ENCODE data around the gene MYO1B.

Gene MYO1B

DNA sequence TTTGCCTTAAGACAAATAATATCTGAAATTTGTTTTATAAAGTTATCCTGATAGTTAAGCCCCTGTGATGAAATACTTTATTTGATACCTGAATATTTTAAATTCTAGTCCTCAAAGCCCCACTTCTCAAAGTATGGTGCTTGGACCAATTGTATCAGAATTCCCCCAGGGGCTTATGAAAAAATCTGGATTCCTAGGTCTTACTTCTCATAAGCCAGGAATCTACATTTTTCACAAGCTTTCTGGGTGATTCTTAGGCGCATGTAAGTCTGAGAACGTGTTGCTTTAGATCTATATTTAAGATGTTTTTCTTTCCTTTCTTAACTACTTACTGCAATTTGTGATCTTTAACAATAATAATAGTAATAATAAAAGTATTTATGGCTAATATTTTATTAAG is 53.1 kb downstream of the MYO1B start:
- DNase-seq (ENCODE audit: low read depth in 2 of 2) = no peak

DNA sequence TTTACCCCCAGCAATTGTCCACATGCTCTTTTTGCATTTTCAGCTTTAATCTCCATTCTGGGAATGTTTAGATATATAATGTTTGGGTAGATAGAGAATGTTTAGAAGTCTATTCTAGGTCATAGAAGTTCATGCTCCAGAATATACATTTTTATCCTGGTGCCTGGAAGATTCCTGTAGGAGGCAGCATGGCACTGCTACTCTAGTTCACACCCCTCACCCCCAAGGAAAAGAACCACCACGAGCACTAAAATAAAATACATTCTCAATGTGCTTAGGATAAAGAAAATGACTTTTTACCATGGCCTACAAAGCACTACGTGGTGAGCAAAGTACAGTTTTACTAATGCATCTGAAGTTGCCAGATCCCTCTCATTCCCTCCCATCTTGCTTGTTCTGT is 53.8 kb downstream of the MYO1B start:
- DNase-seq (ENCODE audit: low read depth in 2 of 2) = no peak

- DNase-seq (ENCODE audit: low read depth in 2 of 2) = no peak
Observed at GRCh38 chr2:191299866-191300265, 54.7 kb downstream of the MYO1B start.

GRCh38 chr2:191301971-191302370 is 56.8 kb downstream of the MYO1B start:
- DNase-seq (ENCODE audit: low read depth in 2 of 2) = no peak

- DNase-seq (ENCODE audit: low read depth in 2 of 2) = no peak
Observed at GRCh38 chr2:191302459-191303139, 57.4 kb downstream of the MYO1B start.

DNA sequence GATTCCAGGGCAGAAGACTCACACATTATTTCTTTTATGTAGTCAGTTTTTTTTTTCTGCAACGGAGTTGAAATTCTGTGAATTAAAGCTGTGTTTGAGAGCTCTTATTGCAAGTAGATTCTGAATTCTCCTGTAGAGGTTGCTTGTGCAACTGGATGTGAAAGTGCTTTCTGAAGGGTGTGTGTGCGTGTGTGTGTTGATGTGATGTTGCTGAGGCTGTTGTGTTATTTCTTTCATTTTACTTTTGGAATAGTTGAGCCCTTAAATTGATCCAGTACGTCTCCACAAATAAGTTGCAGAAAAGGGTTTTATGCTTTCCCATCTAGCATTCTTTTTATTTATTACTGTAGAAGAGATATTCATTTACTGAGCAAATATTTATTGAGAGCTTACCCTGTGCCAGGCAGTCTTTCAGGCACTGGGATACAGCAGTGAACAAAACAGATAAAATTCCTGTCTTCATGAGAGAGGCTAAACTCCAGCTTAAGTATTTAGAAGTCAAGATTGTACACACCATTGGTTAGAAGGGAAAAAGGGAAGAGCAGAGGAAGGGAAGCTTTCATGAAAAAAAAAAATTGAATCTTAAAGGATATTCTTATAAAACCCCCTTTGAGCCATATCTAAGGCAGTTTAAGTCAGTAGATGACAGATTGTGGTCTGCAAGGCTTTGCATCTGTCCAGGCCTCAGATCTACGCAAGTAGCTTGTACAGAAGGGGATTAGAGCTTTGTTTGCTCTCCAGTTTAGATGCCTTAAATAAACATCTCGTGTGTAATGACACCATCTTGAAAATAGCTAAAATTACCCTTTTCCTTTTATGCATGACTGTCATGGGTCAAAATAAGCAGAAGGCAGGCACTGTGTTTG is 58.2 kb downstream of the MYO1B start:
- no peak for DNase-seq (ENCODE audit: low read depth in 2 of 2)

- DNase-seq (ENCODE audit: low read depth in 2 of 2) = no peak
Observed at GRCh38 chr2:191304939-191305875, 60.0 kb downstream of the MYO1B start.

DNA sequence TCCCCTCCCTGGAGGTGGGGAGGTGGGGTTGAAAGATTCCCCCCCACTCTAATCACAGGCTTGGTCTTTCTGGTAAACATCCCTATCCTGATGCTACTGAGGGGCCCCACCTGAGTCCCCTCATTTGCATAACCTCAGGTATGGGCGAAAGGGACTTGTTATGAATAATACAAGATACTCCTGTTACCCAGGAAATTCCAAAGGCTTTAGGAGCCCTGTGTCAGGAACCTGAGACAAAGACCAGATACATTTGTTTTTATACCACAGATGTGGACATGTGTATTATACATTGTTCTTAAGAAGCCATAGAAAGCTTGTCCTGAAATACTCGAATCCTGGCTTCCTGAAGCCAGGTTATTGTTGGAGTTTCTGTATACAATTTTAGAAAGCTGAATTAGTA is 62.8 kb downstream of the MYO1B start:
- no peak for DNase-seq (ENCODE audit: low read depth in 2 of 2)

DNA sequence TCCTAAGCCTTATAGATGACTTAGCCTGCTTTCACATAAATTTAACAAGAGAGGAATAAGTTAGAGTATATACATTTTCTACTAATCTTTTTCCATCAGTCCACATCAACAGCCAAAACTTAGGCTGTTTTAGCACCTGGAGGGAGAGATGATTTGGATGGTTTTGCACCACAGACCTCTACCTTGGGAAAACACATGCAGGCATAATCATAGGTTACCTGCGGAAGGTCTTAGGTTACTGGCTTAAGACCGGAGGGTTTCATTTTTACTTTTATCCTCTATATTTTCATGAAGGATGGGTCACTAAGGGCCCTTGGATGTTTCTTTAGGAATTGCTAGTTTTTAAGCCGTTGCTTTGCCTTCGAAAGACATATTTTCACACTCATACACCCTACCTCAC is 66.0 kb downstream of the MYO1B start:
- DNase-seq (ENCODE audit: low read depth in 2 of 2) = no peak

- DNase-seq (ENCODE audit: low read depth in 2 of 2) = no peak
Observed at GRCh38 chr2:191311627-191312026, 66.4 kb downstream of the MYO1B start.

DNA sequence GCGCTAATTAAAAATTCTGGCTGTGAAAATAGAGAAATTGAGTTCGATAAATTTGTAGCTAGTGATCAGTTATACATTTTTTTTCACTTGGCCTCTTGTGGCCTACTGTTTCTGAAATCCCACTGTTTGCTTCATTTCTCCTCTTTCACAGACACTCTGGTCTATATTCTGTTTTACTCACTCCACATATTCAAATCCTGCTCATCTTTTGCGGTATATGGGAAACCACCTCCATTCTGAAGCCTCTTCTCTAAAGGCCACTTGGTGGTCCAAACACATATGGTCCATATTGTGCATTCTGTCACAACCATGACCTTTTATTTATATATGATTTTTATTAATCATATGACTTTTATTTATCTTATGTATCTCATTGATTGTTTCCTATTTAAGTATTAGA is 67.0 kb downstream of the MYO1B start:
- DNase-seq (ENCODE audit: low read depth in 2 of 2) = no peak

DNA sequence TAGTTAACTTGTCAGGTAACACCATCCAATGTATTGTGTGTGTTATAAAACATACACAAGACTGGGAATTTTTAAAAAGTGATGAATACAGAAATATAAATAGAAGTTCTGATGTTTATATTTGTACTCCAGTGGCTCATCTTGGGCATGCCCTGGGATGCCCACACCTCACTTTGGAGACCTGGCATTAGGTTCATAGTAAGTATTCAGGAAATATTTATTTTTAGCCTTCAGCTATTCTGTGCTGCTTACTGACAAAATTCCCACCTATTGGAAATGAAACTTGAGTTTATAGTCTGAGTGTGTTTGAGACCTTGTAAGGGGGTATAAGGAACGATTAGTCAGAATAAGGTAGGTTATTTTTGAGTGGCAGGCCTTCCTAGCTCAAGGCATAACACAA is 67.5 kb downstream of the MYO1B start:
- no peak for DNase-seq (ENCODE audit: low read depth in 2 of 2)

GRCh38 chr2:191314697-191315364 is 69.6 kb downstream of the MYO1B start:
- DNase-seq (ENCODE audit: low read depth in 2 of 2) = no peak

DNA sequence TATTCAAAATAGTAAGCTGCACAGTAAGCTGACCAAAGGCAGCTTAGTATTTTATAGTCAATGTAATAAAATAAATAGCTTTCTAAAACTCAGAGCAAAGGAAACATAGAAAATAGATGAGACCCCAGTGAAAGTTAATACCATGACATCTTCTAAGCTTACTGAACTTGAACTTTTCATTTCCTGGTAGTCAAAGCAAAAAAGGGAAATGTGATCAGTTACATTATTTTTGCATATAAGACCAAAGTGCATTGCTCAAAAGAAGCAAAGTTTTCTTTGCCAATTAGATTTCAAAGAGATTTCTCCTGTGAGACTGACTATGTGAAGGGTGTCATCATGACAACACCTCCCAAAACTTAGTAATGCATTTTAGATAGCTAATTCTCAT is 70.2 kb downstream of the MYO1B start:
- no peak for DNase-seq (ENCODE audit: low read depth in 2 of 2)

- no peak for DNase-seq (ENCODE audit: low read depth in 2 of 2)
Observed at GRCh38 chr2:191316246-191316994, 71.2 kb downstream of the MYO1B start.

DNA sequence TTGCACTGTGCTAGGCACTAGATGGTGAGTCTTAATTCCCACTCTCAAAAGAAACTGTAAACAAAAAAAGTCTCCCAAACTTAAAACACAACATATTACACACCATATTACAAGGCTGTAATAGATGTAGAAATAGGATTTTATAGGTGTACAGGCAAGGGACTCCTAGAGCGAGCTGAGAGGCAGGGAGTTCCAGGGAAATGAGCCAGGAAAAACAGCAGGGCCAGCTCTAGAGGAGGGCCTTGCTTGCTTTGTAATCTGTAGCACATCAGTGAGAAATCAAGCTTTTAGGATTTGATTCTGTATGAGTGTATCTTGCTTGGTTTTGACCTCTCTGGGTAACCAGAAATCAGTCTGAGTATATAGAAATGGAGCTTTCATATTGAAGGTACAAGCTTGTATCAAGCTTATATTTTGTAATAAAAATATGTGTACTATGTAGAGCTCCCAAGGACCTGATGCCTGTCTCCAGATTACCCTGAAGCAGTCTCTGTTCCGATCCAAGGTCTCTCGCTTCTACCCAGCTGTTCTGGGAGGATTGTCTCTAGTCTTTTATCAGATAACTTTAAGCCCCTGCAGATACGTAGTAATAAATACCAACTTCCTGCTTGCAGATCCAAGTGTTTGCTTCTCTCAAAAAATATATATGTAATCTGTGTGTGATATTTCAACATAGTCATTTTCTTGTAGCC is 73.0 kb downstream of the MYO1B start:
- DNase-seq (ENCODE audit: low read depth in 2 of 2) = no peak

DNA sequence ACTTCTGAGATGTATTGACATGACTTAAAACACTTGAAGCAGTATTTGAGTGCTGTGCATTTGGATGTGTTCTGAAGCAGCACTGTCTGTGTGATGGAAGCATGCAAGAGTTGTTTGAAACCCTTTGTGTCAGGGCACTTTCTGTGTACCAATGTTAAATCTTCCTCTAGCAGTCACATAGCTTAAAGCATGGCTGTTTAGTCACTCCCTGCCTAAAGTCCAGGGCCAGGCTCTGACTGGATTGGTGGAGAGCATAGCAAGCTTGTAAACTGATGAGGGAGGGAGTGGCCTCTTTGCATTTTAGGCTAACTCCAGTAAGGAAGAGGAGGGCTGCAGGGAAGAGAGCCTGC is 73.5 kb downstream of the MYO1B start:
- no peak for DNase-seq (ENCODE audit: low read depth in 2 of 2)

- no peak for DNase-seq (ENCODE audit: low read depth in 2 of 2)
Observed at GRCh38 chr2:191319186-191319585, 74.0 kb downstream of the MYO1B start.

- no peak for DNase-seq (ENCODE audit: low read depth in 2 of 2)
Observed at GRCh38 chr2:191320881-191321280, 75.7 kb downstream of the MYO1B start.

DNA sequence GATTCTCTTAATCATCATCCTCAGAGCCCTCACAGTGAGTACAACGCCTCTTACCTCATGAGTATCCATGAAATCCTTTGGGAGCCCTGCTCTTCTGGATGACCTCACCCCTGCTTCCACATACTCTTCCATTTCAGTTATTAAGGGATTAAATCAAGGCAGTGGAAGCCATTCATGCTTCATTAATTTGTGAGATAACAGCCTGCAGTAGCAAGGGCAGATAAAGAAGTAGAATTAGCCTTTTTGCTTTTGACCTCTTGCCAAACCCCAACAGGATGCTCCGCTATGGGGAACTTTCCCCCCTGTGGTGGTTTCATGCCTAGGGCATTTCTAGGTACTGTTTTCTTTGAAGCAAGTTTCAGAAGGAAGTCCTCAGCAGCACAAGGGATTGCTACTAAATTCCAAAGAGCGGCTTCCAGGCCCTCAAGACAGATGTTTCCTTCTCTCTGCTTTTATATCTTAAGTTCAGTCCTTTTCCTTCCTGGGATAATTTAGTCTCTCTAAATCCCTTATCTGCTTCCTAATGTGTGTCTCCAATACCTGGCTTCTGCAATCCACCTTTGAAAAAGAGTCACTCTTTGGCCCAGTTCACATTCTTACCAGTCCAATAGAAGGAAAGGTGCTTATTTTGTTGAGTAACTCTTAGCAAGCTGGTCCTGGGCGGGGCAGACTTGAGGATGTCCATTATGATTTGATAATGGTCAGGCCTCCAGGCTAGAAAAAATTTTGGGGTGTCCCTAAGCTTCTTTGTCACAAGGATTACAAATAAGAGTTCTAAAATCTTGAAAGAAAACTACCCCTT is 76.9 kb downstream of the MYO1B start:
- no peak for DNase-seq (ENCODE audit: low read depth in 2 of 2)
